ENCODE measurements around the gene FMO1. TPM values are rescaled to one million over a fixed set of nuclear protein-coding genes. Genes with fewer than 3 reads are reported as not detected.

FMO1 gene
- total and polyA plus RNA-seq, 2 of the 8 experiments (the other 6 are each of a cell fraction or from before 2014, with no cell fraction given) = 0.11 TPM; not detected in 1

GRCh38 chr1:171220581-171221054, 27.7 kb upstream of the FMO1 start (continued):
- TF ChIP-seq SP2 (IDR thresholded peaks at IDR 0.05; ENCODE audit: low read length) (no peak), SP4 (IDR thresholded peaks at IDR 0.05; ENCODE audit: low read length) (no peak), YY1 (IDR thresholded peaks at IDR 0.05; ENCODE audit: low read depth, low read length) (peak; percentile 45; the same call in 1 of the 2 replicates), CREB1 (IDR thresholded peaks at IDR 0.05) (peak; percentile 52; the same call in 1 of the 2 replicates), EP300 (IDR thresholded peaks at IDR 0.05; ENCODE audit: borderline replicate concordance in 1 of 2, low read depth in 2 of 2, low read length in 2 of 2) (peak in 1 of 2 experiments; percentile 48; a peak in 1 of 3 replicates), RAD21 (IDR thresholded peaks at IDR 0.05 in 1 of 2, conservative IDR thresholded peaks at IDR 0.05 in 1 of 2; ENCODE audit: low read depth in 2 of 2, low read length in 2 of 2) (peak in 1 of 2 experiments; percentile 24; a peak in 1 of 4 replicates), ASH2L (IDR thresholded peaks at IDR 0.05; ENCODE audit: low read length) (peak; percentile 79), NRF1 (IDR thresholded peaks at IDR 0.05; ENCODE audit: low read depth, low read length) (no peak), CTBP2 (IDR thresholded peaks at IDR 0.05; ENCODE audit: borderline replicate concordance, insufficient read depth, insufficient read length, low read length) (peak; percentile 39), KDM1A (IDR thresholded peaks at IDR 0.05; ENCODE audit: borderline replicate concordance, low read length) (no peak), KDM4A (IDR thresholded peaks at IDR 0.05; ENCODE audit: low read depth, low read length, severe bottlenecking) (no peak), TEAD4 (IDR thresholded peaks at IDR 0.05; ENCODE audit: low read depth, low read length) (no peak), ATF3 (IDR thresholded peaks at IDR 0.05; ENCODE audit: insufficient read depth, low read depth, low read length) (no peak), PHF8 (conservative IDR thresholded peaks at IDR 0.05; ENCODE audit: low read depth, low read length) (no peak), BRCA1 (IDR thresholded peaks at IDR 0.05; ENCODE audit: low read depth, low read length) (no peak), SIRT6 (IDR thresholded peaks at IDR 0.05; ENCODE audit: low read length) (no peak), HDAC6 (IDR thresholded peaks at IDR 0.05; ENCODE audit: low read depth, low read length) (no peak), TAF7 (optimal IDR thresholded peaks at IDR 0.05; ENCODE audit: borderline replicate concordance, low read depth, low read length) (peak; percentile 47), NANOG (IDR thresholded peaks at IDR 0.05; ENCODE audit: insufficient read depth, low read depth, low read length, poor library complexity, severe bottlenecking) (no peak)
- TF ChIP-seq, protein P1, sequence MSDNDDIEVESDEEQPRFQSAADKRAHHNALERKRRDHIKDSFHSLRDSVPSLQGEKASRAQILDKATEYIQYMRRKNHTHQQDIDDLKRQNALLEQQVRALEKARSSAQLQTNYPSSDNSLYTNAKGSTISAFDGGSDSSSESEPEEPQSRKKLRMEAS (IDR thresholded peaks at IDR 0.05) = 0 out of 2 replicates have a peak, but pooled peaks have one; percentile 23

Measured in H1 (cell line).